Measurements from ENCODE around the gene OMA1. TPM values are rescaled to one million over a fixed set of nuclear protein-coding genes. Genes with fewer than 3 reads are reported as not detected.

OMA1 gene
- polyA plus RNA-seq, 2 of the 4 experiments (the other 2 are of a cell fraction): 11.7 to 18.0 TPM

DNA sequence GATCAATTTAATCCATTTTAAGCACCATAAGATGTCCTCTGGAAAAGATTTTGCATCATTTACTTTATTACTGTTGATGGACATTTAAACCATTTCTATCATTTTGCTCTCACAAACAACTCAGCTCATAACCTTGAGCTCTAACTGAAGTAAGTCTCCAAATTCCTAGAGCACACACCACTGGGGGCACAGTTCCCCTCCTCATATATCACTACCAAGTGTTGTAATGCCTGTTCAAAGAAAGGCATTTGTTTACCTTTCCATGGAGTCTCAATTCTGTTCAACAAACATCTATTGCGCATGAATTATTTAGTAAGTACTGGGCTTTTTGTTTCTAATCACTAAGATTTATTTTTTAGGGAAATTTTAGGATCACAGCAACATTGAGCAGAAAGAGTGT, 8.9 kb upstream of the OMA1 start:
- Histone ChIP-seq H3K27ac (no peak overlapping the region), H3K4me2 (no peak overlapping the region), H3K4me3 (no peak overlapping the region), H3K9me3 (peaks cover 8% of the 10 kb centered on the region; the same call in 2 of the 3 replicates), H3K4me1 (no peaks in the 10 kb centered on the region)
- no peak for FAIRE-seq
- TF ChIP-seq EHMT2 (IDR thresholded peaks at IDR 0.05; ENCODE audit: low read depth) (no peak), HEYL (CRISPR knock-in tag; IDR thresholded peaks at IDR 0.05) (no peak), CBX8 (IDR thresholded peaks at IDR 0.05) (no peak), NPAS2 (CRISPR knock-in tag; IDR thresholded peaks at IDR 0.05; ENCODE audit: borderline replicate concordance) (no peak), CHD4 (IDR thresholded peaks at IDR 0.05; ENCODE audit: borderline replicate concordance) (no peak), GATA3 (IDR thresholded peaks at IDR 0.05; ENCODE audit: borderline replicate concordance) (no peak), EP300 (IDR thresholded peaks at IDR 0.05) (no peak), ZC3H11A (IDR thresholded peaks at IDR 0.05) (no peak), JUNB (IDR thresholded peaks at IDR 0.05) (no peak), SMC3 (IDR thresholded peaks at IDR 0.05) (no peak), NFE2L2 (conservative IDR thresholded peaks at IDR 0.05; ENCODE audit: low read length) (no peak), ESRRA (IDR thresholded peaks at IDR 0.05; ENCODE audit: borderline replicate concordance, low read length) (no peak)
- TF ChIP-seq, protein P1, sequence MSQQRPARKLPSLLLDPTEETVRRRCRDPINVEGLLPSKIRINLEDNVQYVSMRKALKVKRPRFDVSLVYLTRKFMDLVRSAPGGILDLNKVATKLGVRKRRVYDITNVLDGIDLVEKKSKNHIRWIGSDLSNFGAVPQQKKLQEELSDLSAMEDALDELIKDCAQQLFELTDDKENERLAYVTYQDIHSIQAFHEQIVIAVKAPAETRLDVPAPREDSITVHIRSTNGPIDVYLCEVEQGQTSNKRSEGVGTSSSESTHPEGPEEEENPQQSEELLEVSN (IDR thresholded peaks at IDR 0.05; ENCODE audit: borderline replicate concordance, low read depth): no peak
- TF ChIP-seq, protein P2, sequence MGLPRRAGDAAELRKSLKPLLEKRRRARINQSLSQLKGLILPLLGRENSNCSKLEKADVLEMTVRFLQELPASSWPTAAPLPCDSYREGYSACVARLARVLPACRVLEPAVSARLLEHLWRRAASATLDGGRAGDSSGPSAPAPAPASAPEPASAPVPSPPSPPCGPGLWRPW (IDR thresholded peaks at IDR 0.05): no peak
- TF ChIP-seq, protein P3, sequence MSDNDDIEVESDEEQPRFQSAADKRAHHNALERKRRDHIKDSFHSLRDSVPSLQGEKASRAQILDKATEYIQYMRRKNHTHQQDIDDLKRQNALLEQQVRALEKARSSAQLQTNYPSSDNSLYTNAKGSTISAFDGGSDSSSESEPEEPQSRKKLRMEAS (IDR thresholded peaks at IDR 0.05): no peak
- TF ChIP-seq, protein P4, sequence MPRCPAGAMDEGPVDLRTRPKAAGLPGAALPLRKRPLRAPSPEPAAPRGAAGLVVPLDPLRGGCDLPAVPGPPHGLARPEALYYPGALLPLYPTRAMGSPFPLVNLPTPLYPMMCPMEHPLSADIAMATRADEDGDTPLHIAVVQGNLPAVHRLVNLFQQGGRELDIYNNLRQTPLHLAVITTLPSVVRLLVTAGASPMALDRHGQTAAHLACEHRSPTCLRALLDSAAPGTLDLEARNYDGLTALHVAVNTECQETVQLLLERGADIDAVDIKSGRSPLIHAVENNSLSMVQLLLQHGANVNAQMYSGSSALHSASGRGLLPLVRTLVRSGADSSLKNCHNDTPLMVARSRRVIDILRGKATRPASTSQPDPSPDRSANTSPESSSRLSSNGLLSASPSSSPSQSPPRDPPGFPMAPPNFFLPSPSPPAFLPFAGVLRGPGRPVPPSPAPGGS (IDR thresholded peaks at IDR 0.05): no peak
- TF ChIP-seq, protein P5, sequence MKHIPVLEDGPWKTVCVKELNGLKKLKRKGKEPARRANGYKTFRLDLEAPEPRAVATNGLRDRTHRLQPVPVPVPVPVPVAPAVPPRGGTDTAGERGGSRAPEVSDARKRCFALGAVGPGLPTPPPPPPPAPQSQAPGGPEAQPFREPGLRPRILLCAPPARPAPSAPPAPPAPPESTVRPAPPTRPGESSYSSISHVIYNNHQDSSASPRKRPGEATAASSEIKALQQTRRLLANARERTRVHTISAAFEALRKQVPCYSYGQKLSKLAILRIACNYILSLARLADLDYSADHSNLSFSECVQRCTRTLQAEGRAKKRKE (CRISPR knock-in tag; IDR thresholded peaks at IDR 0.05; ENCODE audit: low read depth): no peak
- TF ChIP-seq, protein P6, sequence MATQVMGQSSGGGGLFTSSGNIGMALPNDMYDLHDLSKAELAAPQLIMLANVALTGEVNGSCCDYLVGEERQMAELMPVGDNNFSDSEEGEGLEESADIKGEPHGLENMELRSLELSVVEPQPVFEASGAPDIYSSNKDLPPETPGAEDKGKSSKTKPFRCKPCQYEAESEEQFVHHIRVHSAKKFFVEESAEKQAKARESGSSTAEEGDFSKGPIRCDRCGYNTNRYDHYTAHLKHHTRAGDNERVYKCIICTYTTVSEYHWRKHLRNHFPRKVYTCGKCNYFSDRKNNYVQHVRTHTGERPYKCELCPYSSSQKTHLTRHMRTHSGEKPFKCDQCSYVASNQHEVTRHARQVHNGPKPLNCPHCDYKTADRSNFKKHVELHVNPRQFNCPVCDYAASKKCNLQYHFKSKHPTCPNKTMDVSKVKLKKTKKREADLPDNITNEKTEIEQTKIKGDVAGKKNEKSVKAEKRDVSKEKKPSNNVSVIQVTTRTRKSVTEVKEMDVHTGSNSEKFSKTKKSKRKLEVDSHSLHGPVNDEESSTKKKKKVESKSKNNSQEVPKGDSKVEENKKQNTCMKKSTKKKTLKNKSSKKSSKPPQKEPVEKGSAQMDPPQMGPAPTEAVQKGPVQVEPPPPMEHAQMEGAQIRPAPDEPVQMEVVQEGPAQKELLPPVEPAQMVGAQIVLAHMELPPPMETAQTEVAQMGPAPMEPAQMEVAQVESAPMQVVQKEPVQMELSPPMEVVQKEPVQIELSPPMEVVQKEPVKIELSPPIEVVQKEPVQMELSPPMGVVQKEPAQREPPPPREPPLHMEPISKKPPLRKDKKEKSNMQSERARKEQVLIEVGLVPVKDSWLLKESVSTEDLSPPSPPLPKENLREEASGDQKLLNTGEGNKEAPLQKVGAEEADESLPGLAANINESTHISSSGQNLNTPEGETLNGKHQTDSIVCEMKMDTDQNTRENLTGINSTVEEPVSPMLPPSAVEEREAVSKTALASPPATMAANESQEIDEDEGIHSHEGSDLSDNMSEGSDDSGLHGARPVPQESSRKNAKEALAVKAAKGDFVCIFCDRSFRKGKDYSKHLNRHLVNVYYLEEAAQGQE (IDR thresholded peaks at IDR 0.05): no peak
- DNase-seq (ENCODE audit: low read depth in 1 of 2, low spot score in 1 of 2): no peak
- no peak for ATAC-seq
- WGBS (ENCODE audit: missing lambda C conversion rate): 86% methylated on average over 1 of the region's 1 CpG
- CTCF ChIA-PET: no interaction called here
- POLR2A ChIA-PET: no interaction called here

DNA sequence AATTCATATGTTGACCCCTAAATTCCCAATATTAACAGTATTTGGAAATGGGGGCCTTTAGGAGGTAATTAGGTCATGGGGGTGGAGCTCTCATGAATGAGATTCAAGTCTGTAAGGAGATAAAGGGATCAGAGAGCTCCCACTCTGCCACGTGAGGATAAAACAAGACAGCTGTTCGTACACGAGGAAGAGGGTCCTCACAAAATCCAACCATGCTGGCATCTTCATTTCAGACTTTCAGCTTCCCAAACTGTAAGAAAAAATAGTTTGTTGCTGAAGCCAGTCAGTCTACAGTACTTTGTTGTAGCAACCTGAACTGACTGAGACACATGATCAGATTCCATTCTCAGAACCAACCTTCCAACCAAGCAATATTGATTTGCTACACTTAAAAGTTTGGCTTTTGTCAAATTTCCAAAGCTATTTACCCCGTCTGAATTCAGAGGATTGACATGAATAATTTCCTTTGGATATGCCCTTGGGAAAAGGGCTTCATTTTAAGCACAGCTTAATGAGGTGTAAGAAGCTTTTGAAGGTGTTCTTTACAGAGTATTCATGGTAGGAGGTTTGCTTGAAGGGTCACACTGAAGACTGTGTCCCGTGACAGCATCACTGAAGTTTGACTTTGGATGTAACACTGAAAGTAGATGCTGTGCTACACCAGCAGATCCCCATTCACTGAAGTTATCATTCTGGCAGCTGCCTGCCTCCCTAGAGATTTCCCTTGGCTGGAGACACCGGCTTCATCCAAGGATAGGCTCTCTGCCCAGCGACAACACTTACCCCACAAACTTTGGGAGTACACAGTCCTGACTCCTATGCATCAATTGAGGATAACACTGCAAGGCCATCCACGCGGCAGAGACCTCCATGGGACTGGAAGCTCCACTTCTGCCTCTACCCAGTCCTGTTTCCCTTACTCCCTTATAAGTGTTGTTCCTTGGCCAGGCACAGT, 4.9 kb upstream of the OMA1 start:
- no peaks in the 10 kb centered on the region for H3K4me1 ChIP-seq
- FAIRE-seq: no peak
- H3K4me2 ChIP-seq: no peak overlapping the region
- no peak for TF ChIP-seq HOXA7 (CRISPR knock-in tag; IDR thresholded peaks at IDR 0.05)
- no peak for TF ChIP-seq POLR2A (IDR thresholded peaks at IDR 0.05; ENCODE audit: low read length)
- TF ChIP-seq RNF2 (IDR thresholded peaks at IDR 0.05; ENCODE audit: borderline replicate concordance, low read depth): no peak
- TF ChIP-seq SMC3 (IDR thresholded peaks at IDR 0.05): no peak
- no peak for TF ChIP-seq GATA3 (IDR thresholded peaks at IDR 0.05; ENCODE audit: borderline replicate concordance)
- TF ChIP-seq, protein P1 (IDR thresholded peaks at IDR 0.05; ENCODE audit: borderline replicate concordance, low read depth): no peak
- TF ChIP-seq CBX2 (IDR thresholded peaks at IDR 0.05; ENCODE audit: borderline replicate concordance, low read depth): no peak
- no peak for TF ChIP-seq ZSCAN20 (CRISPR knock-in tag; IDR thresholded peaks at IDR 0.05)
- no peak for TF ChIP-seq CEBPB (IDR thresholded peaks at IDR 0.05)
- TF ChIP-seq RFX5 (IDR thresholded peaks at IDR 0.05): no peak
- TF ChIP-seq KDM1A (IDR thresholded peaks at IDR 0.05; ENCODE audit: low read depth): no peak
- no peak for TF ChIP-seq POLR2AphosphoS2 (conservative IDR thresholded peaks at IDR 0.05; ENCODE audit: low read length)
- no peak for TF ChIP-seq HEYL (CRISPR knock-in tag; IDR thresholded peaks at IDR 0.05)
- no peak for TF ChIP-seq RCOR1 (IDR thresholded peaks at IDR 0.05; ENCODE audit: low read depth, low read length)
- no peak for TF ChIP-seq CHD2 (IDR thresholded peaks at IDR 0.05; ENCODE audit: low read length, partially characterized antibody)
- TF ChIP-seq EP300 (IDR thresholded peaks at IDR 0.05): no peak
- ATAC-seq: no peak
- no peaks in the 10 kb centered on the region for H3K9me3 ChIP-seq
- no peak for DNase-seq (ENCODE audit: low read depth in 1 of 2, low spot score in 1 of 2)
- 52% methylated on average over 9 of the region's 9 CpGs for WGBS (ENCODE audit: missing lambda C conversion rate)
- CTCF ChIA-PET: no interaction called here
- no peak overlapping the region for H3K27ac ChIP-seq
- POLR2A ChIA-PET: no interaction called here
- H3K4me3 ChIP-seq: no peak overlapping the region

All from A549 (cell line).